GM21390 (cell line): ENCODE measurements around the gene TXNRD1.

Source experiments
- ATAC-seq: cut with Tn5 transposase; IDR thresholded peaks from one replicate; pipeline ENCODE4 v1.9.1; 2021; ENCODE audit not compliant: unreplicated experiment

The TXNRD1 gene

DNA sequence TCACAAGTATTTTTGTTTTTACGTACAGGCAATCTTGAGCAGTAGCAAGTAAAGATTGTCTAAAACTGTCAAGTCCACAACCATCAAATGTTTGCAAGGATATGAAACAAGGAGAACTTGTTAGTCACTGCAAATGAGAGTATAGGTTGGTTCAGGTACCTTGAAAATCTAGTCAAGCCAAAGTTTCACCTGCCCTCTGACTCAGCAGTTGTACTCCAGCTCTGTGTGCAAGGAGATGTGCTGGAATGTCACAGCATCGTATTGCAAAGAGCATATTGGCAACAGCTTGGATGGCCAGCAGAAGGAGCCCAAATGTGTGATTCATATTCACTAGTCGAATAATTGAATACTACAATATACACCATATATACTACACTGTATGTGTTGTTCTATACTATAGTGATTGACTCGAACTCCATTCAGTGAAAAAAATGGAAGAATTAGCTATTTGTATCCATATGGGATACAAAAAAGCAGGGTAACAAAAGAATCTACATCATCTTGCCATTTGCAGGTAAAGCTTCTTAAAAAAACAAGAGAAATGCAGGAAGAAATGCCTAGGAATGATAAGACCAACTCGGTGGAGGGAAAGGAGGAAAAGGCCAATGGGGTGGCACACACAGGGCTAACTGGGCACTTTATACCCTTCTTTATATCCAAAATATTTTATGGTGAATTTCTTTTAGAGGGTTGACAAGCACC lies 131.9 kb downstream of the TXNRD1 start:
- ATAC-seq, result no peak

DNA sequence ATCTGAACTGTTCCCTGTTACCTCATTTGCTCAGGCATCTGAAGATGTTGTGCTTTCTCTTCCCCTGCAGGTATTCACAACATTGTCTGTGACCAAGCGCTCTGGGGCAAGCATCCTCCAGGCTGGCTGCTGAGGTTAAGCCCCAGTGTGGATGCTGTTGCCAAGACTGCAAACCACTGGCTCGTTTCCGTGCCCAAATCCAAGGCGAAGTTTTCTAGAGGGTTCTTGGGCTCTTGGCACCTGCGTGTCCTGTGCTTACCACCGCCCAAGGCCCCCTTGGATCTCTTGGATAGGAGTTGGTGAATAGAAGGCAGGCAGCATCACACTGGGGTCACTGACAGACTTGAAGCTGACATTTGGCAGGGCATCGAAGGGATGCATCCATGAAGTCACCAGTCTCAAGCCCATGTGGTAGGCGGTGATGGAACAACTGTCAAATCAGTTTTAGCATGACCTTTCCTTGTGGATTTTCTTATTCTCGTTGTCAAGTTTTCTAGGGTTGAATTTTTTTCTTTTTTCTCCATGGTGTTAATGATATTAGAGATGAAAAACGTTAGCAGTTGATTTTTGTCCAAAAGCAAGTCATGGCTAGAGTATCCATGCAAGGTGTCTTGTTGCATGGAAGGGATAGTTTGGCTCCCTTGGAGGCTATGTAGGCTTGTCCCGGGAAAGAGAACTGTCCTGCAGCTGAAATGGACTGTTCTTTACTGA lies 132.9 kb downstream of the TXNRD1 start:
- no peak for ATAC-seq

DNA sequence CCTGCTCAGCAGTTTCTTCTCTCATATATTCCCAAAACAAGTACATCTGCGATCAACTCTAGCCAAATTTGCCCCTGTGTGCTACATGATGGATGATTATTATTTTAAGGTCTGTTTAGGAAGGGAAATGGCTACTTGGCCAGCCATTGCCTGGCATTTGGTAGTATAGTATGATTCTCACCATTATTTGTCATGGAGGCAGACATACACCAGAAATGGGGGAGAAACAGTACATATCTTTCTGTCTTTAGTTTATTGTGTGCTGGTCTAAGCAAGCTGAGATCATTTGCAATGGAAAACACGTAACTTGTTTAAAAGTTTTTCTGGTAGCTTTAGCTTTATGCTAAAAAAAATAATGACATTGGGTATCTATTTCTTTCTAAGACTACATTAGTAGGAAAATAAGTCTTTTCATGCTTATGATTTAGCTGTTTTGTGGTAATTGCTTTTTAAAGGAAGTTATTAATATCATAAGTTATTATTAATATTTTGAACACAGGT lies 133.5 kb downstream of the TXNRD1 start:
- no peak for ATAC-seq

DNA sequence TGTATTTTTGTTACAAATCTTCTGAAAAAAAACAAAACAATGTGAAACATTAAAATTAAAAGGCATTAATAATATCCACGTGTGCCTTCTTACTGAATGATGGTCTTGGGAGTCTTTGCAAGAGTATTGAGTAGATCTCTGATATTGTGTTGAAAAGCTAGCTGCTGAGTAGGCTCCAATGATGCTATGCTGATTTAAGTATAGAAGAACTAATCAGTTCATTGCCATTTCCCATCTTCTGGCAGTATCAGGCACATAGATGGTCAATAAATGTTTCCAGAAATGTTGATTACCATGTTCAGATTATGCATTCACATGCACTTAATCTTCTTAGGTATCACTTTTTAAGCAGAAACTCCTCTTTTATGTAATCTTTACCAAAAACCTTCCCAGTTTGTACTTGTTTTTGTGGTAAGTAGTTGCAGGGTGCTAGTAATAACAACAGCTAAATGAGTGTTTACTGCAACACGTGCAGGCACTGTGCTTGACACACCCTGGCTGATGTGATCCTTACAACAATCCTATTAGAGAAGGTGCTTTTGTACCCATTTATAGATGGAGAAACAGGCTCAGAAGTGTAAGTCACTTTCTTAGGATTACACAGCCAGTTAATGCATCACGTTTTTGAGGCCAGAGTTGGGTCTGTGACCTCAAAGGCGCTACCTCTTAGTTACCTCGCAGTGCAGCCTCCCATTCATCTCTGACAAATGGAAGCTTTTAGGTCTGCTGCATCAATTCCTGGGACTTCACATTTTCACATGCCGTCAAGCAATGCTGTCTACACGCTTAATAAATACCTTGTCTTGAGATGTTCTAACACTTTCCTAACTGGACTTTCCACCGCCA lies 134.9 kb downstream of the TXNRD1 start:
- ATAC-seq, result no peak

DNA sequence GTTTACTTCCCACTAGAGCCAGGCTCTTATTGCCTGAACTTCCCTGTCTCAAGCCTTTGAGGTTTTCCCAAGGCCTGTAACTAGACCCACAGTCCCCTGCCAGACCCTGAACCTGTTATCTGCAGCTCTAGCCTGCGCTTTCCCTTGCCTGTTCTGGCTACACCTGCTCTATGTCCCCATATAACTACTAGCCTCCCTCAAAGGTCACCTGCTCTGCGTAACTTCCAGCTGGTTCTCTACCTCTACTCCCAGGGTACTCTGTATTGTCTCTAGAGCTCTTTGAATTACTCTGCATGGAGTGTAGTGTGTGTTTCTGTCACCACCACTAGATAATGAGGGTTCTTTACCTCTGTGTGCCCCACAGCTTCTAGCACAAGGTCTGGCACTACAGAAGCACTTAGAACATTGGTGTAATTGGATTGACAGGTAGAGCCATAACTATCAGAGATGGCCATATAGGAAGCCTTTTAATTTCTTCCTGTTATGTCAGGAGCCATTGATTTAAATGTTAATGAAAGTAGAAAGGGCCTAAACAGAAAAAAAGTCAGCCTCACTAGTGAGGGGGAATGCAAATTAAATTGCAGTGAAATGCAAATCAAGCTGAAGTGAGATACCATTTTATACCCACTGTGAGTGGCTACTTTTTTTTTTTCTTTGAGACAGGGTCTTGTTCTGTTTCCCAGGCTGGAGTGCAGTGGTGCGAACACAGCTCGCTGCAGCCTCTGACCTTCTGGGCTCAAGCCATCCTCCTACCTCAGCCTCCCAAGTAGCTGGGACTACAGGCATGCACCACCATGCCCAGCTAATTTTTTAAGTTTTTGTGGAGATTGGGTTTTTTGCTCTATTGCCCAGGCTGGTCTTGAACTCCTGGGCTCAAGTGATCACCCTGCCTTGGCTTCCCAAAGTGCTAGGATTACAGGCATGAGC lies 135.7 kb downstream of the TXNRD1 start:
- ATAC-seq, result no peak

DNA sequence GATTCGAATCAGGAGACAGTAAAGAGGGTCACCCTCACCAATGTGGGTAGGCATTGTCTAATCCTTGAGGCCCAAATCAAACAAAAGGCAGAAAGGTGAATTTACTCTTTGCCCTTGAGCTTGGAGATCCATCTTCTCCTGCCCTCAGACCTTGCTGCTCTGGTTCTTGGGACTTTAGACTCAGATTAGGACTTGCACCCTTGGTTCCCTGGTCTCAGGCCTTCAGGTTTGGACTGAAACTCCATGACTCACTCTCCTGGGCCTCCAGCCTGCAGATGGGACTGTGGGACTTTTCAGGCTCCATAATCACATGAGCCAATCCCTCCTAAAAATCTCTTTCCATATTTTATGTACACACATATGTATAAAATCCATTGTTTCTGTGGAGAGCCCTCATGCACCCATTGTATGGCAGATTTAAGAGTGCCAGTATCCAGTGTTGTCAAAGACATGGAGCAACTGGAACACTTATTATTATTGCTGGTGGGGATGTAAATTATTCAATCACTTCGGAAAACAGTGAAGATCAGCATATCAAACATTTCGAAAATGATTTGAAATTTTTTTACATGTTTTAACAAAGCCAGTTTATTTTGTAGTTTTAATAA lies 136.6 kb downstream of the TXNRD1 start:
- no peak for ATAC-seq

DNA sequence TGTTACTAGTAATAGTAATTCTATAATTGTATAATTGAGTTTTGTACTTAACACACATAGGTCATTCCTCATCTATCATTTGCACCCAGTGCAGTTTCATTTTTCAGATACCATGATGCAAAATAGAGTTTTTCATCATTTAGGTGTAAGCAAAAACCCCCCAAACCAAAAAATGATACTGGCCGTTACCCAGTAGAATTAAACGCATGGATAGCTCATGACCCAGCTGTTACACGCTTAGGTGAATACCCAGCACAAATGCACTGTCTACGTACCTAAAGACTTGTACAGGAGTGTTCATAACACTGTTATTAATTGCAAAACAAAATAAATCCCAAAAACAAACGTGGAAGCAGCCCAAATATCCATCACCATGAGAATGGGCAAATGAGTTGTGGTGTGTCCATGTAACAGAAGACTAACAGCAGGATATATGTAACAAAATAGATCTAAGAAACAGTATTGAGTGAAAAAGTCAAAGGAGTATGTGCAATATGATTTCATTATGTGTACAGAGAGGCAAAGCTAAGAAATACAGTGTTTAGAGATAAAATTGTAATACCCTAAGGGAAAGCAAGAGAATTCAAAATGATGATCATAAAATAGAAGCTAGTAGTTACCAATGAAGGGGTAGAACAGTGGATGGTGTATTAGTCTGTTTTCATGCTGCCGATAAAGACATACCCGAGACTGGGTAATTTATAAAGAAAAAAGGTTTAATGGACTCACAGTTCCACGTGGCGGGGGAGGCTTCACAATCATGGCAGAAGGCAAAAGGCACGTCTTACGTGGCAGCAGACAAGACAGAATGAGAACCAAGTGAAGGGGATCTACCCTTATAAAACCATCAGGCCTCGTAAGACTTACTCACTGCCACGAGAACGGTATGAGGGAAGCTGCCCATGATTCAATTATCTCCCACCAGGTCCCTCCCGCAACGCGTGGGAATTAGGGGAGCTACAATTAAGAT lies 137.7 kb downstream of the TXNRD1 start:
- no peak for ATAC-seq

DNA sequence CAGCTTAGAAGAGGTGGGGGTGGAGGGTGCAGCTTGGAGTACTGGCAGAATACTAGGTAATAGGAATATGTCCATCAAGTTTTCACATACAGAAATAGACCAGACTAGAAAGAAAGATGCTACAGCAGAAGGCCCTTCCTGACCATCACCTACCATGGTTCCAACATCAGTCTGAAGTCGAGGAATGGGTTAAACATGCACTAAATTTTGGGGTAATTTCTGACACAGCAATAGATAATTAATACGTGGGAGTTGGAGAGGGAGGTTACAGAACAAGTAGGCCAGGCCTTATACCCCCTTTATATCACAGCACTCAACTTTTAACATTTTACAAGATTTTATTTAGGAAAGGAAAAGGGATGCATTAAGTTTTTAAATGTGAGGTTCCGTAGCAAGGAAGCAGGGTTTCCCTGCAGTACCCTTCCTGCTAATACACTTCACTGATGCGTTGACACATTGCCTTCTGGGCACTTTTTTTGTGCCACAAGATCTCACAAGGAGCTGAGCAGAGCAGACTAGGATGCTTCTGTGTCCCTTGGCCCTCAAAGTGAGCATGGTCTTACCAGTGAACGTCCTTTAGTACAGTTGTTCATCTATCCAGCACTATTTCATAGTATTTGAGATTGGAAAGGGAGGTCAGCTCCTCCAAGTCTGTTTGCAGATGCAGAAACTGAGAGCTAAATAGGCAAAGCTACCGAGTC lies 138.7 kb downstream of the TXNRD1 start:
- ATAC-seq, result no peak

DNA sequence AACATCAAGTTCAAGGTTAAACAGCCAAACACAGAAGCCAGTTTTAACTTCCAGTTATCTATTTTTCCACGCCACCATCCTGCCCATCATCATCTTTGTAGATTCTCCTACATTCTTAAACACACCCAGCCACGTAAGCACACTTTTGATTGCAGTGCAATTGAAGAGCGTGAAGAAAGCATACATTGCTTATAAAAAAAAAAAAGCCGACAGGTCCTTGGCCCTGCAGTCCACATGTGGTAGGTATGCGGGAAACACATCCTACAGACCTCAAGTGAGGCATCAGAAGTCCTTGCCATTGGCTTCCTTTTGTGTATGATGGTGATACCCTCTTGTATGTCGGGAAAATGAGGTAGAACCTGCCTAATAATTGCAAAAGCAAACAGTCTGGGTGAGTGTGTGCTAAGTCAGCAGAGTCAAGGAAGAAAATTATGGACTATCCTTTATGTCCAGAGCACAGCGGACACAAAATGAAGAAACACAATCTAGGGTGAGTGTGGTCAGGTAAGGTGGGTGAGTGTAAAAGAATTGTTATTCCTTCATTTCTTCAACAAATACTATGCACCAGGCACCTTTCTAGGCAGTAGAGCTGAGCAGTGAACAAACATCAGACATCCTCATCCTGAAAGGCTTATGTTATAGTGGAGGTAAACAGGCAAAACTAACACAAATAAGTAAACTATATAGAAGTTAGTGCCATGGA lies 139.4 kb downstream of the TXNRD1 start:
- ATAC-seq, result no peak

DNA sequence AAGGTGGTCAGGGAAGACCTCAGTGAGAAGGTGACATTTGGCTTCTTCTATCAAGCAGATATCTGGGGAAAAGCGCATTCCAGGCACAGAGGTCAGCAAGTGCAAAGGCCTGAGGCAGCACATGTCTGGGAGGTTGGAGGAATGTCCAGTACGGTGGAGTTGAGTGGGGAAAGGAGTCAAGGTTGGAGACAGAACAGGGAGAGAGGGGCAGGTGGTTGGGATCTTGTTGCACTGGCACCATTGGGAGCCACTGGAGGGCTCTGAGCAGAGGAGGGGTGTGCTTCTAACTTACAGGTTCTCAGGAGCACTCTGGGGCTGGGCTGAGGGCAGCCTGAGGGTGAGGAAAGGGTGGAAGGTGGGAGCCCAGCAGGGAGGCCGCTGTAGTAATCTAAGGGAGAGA lies 140.1 kb downstream of the TXNRD1 start:
- ATAC-seq, result no peak

DNA sequence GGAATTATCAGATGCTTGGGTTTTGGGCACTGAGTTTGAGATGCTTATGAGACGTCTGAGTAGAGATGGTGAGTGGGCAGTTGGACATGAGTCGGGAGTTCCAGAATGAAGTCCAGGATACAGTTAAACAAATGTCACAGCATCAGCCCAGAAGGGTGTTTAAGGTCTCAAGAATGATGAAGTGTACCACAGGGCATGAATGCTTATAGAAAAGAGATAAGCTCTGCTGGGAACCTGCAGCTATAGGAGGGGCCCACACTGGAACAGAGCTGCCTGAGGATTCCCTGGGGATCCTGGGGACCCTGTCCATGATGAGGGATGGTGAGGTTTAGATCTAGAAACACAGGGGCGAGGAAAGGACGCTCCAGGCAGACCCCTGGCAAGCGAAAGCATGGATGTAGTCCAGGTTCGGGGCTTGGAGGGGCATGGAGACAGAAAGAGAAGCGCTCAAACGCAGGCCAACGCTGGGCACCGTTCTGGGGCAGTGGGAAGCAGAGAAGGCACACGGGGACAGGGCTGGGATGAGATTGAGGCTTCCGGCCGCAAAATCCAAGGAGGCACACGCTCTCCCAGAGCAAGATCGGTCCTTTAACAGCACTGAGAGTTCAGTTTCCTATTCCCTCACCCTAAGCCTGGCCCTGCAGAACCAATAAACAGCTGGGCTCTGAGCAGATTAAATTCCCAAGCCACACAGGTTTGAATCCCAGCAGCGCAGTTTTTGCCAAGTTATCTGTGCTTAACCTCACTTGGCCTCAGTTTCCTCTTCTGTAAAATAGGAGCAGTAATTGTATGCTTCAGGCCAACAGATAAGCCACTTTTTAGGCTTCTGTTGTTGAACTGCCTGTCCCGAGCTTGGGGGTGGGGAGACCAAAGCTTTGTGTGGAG lies 140.9 kb downstream of the TXNRD1 start:
- no peak for ATAC-seq

DNA sequence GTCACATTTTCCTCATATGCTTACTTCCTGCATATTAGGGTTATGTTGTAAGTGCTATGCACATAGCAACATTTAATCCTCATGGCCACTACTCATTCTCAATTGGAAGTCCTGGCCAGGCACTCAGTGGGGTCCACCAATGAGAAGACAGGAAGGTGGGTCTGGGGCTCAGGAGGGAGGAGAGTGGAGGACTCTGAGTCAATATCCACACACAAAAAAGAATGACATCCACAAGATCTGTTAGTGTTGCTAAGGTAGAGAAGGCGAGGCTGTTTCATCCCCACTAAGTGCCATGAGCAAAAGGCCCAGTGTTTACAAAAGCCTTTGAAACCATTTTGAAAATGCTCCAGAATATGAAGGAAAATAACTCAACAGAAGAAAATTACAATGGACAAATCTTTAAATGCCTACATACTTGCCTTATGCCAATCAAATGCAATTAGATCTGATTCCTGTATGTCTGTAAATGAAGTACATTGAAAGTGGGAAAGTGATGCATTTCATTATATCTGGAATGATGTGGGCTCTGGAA lies 141.9 kb downstream of the TXNRD1 start:
- no peak for ATAC-seq

DNA sequence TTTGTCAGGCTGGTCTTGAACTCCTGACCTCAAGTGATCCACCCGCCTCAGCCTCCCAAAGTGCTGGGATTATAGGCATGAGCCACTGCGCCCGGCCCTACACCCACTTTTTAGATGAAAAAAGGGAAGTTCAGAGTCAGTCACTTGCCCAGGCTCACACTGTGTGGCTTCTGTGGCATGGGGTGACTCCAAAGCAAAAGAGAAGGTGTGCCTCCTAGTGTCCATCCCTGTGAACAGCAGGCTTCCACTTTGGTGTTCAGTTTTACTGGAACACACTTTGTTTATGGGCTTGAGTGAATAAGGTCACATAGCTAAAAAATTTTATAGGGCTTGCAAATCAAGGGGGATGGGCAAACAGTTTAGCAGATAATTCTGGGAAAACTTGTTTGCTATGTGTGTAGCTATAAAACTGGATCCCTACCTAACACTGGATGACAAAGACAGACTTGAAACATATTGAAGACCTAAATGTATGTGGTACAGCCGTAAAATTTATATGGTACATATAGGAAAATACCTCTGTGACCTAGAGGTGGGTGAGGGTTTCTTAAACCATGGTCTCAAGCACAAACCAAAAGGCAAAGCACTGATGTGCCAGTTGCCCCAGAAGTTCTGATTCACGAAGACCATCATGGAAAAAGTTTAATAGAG lies 142.9 kb downstream of the TXNRD1 start:
- ATAC-seq, result peak; percentile 88

DNA sequence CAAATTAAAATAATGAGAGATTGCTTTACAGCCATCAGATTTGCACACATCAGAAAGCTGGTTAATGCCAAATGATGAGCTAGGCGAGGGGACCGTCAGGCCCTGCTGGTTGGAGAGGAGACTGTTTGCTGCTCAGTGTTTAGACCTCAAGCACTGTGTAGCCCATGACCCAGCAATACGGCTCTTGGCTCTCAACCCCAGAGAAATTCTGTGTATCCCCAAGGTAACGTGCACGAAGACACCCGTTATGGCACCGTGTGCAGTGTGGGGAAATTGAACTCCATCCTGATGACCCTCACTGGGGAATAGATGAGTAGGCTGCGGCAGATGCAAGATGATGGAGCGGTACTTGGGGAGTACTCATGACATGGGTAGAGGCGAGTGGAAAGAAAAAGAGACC lies 143.6 kb downstream of the TXNRD1 start:
- no peak for ATAC-seq

DNA sequence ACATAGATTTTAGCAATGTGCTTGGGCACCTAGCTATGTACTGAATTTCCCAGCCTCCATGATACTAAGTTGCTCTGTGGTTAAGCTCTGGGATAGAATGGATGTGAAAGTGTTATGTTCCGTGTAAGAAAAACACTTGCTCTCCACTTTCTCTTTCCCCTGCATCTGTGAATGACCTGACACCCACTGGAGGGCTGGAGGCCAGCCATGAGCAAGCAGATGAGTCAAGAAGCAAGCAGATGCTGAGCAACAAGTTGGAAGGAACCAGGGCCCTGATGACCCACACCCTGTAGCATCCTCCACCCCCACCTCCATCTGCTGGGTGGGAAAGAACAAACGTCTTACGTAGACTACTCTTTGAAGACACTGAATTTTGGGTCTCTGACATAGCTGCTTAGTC lies 144.6 kb downstream of the TXNRD1 start:
- no peak for ATAC-seq
